Myocyte (in vitro differentiated cells): ENCODE measurements around the gene MMP13. TPM values are rescaled to one million over a fixed set of nuclear protein-coding genes. Genes with fewer than 3 reads are reported as not detected.
"Not testable (repeated sequence)": the region's sequence is repeated elsewhere in the genome, so short reads cannot be mapped to it uniquely, and the experiment has no call there.

Source experiments
- DNase-seq: peaks from one replicate; pipeline ENCODE4 v3.0.0-alpha.2; 2012; ENCODE audit warnings: low read depth
- polyA plus RNA-seq: library from polyadenylated mRNA; unstranded; fragments of >200 nt; gene quantifications from one replicate; pipeline ENCODE4 v1.2.1, GENCODE V29; 2012; ENCODE audit warnings: missing spikeins
- total RNA-seq: library from RNA; depleted of rRNA; stranded (reverse); fragments of >200 nt; gene quantifications from 2 replicates; pipeline ENCODE4 v1.2.3, GENCODE V29; 2014

Gene MMP13
- not detected in 2 replicates for total RNA-seq
- polyA plus RNA-seq, result not detected

- DNase-seq, result no peak
Observed at GRCh38 chr11:102955624-102956023, at the start of gene MMP13. MMP13 (minus strand) TSS chr11:102955732; CDS start chr11:102955705, 27 bp downstream.

GRCh38 chr11:103004234-103004633 lies 48.7 kb upstream of the MMP13 start:
- DNase-seq, result not testable (repeated sequence)

GRCh38 chr11:102994105-102994504 lies 38.6 kb upstream of the MMP13 start:
- DNase-seq, result peak; percentile 25

GRCh38 chr11:102991776-102992175 lies 36.2 kb upstream of the MMP13 start:
- DNase-seq, result no peak

- no peak for DNase-seq
Observed at GRCh38 chr11:102990145-102990544, 34.6 kb upstream of the MMP13 start.

GRCh38 chr11:102989379-102990047 lies 34.0 kb upstream of the MMP13 start:
- no peak for DNase-seq

GRCh38 chr11:102986815-102987214 lies 31.3 kb upstream of the MMP13 start:
- no peak for DNase-seq

GRCh38 chr11:102985850-102986249 lies 30.3 kb upstream of the MMP13 start:
- DNase-seq, result no peak

GRCh38 chr11:102983486-102983885 lies 28.0 kb upstream of the MMP13 start:
- no peak for DNase-seq

- no peak for DNase-seq
Observed at GRCh38 chr11:102981324-102981910, 25.9 kb upstream of the MMP13 start.

GRCh38 chr11:102974552-102975280 lies 19.2 kb upstream of the MMP13 start:
- no peak for DNase-seq

- DNase-seq, result not testable (repeated sequence)
Observed at GRCh38 chr11:102973698-102974097, 18.2 kb upstream of the MMP13 start.

GRCh38 chr11:102972853-102973252 lies 17.3 kb upstream of the MMP13 start:
- DNase-seq, result no peak

- DNase-seq, result no peak
Observed at GRCh38 chr11:102971766-102972165, 16.2 kb upstream of the MMP13 start.

GRCh38 chr11:102967497-102967896 lies 12.0 kb upstream of the MMP13 start:
- no peak for DNase-seq

GRCh38 chr11:102966011-102966410 lies 10.5 kb upstream of the MMP13 start:
- DNase-seq, result no peak

GRCh38 chr11:102964867-102965266 lies 9.3 kb upstream of the MMP13 start:
- DNase-seq, result no peak

GRCh38 chr11:102957953-102958352 lies 2.4 kb upstream of the MMP13 start:
- peak; percentile 26 for DNase-seq

- DNase-seq, result no peak
Observed at GRCh38 chr11:102950622-102951081, 4.9 kb downstream of the MMP13 start.

- no peak for DNase-seq
Observed at GRCh38 chr11:102946237-102946636, 9.3 kb downstream of the MMP13 start.

- DNase-seq, result peak; percentile 77
Observed at GRCh38 chr11:102940714-102941588, 14.6 kb downstream of the MMP13 start.
